GM19351 (cell line): ENCODE measurements around the gene MIGA1.

Experiments
- ATAC-seq: cut with Tn5 transposase; IDR thresholded peaks from one replicate; pipeline ENCODE4 v1.9.1; 2021; ENCODE audit warnings: mild to moderate bottlenecking, moderate library complexity; ENCODE audit not compliant: unreplicated experiment

Gene MIGA1

DNA sequence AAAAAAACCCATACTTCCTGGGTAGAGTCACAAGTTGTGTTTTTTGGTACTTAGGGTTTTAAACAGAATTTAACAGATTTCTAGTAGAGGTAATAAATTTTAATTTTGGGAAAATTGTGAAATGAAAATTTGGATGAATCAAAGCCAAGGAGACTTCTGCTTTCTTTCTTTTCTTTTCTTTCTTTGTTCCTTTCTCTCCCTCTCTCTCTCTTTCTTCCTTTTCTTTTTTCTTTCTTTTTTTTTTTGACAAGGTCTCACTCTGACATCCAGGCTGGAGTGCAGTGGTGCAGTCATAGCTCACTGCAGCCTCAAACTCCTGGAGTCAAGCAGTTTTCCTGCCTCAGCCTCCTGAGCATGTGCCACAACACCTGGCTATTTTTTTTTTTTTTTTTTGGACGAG, 62.1 kb downstream of the MIGA1 start:
- no peak for ATAC-seq

DNA sequence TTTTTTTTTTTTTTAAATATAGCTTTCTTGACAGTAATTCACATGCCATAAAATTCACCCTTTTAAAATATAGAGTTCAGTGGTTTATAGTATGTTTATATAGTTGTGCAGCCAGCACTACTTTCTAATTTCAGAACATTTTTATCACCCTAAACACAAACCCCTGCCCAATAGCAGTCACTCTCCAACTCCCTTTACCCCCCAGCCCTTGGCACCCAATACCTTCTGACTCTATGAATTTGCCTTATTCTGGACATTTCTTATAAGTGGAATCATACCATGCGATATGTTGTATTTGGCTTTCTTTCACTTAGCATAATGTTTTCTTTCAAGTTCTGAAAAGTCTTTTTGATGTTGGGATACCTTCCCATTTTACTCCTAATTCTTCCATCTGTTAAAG, 66.5 kb downstream of the MIGA1 start:
- ATAC-seq, result no peak

DNA sequence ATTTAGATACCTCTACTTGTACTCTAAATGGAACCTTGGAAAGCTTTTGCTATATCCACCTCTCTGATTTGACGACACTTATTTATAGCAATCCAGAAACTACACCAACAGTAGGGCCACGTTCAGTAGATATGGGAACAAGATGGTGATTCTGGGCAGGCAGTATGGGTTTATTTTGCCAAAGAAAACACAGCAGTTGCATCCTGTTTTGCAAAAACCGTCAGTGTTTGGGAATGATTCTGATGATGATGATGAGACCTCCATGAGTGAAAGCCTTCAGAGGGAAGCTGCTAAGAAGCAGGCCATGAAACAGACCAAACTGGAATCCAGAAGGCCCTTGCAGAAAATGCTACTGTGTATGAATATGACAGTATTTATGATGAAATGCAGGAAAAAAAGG, 67.5 kb downstream of the MIGA1 start:
- ATAC-seq, result no peak

DNA sequence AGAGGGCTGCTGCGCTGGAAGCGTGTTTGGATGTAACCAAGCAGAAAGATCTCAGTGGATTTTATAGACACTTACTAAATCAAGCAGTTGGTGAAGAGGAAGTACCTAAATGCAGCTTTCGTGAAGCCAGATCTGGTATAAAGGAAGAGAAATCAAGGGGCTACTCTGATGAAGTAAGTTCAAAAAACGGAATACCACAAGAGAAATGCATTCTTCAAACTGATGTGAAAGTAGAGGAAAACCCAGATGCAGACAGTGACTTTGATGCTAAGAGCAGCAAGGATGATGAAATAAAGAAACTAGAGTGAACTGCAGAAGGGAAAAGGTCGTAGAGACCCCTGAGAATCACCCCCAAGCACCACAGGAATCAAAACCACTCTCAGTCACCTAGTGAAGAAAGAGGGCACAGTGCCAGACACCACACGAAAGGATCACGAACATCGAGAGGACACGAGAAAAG, 68.2 kb downstream of the MIGA1 start:
- no peak for ATAC-seq

DNA sequence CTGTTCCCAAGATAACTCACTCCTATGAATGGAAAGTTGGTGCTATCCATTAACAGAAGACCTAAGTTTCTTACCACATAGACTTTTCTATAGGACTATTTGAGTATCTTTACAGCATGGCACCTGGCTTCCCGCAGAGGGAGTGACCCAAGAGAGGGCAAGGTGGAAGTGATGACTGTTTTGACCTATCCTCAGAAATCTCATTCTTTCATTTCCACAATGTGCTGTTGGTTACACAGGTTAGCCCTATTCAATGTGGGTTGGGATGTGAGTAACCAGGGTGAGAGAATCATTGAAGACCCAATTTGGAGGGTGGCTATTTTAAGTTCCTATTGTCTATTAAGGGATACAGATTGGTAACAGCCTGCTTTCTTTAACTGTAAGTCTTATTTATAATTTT, 70.6 kb downstream of the MIGA1 start:
- no peak for ATAC-seq

DNA sequence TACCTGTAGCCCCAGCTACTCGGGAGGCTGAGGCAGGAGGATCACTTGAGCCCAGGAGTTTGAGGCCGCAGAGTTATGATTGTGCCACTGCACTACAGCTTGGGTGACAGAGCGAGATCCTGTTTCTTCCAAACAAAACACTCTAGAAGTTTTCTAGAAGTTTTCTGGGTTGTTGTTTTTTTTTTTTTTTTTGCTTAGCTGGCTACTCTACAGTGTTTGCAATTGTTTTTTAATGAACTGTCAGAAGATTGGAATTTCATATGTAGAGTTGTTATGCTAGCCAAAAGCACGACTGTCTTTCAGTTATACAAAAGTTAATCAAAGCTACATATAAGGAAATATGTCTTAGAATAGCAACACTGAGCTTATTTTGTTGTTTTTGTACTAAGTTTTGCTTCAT, 78.1 kb downstream of the MIGA1 start:
- ATAC-seq, result no peak

DNA sequence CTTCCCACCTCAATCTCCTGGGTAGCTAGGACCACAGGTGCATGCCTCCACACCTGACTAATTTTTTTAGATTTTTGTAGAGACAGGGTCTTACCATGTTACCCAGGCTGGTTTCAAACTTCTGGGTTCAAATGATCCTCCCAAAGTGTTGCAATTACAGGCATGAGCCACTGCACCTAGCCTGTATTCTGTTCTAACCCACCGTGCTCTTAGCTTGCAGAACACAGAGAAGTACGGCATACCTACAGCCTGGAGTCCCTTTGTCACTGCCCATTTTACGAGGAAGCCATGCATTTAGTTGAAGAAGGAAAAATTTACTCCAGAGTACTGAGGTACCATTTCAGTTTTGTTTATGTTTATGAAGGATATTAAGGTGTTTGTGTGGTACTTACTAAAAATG, 79.3 kb downstream of the MIGA1 start:
- ATAC-seq, result no peak

DNA sequence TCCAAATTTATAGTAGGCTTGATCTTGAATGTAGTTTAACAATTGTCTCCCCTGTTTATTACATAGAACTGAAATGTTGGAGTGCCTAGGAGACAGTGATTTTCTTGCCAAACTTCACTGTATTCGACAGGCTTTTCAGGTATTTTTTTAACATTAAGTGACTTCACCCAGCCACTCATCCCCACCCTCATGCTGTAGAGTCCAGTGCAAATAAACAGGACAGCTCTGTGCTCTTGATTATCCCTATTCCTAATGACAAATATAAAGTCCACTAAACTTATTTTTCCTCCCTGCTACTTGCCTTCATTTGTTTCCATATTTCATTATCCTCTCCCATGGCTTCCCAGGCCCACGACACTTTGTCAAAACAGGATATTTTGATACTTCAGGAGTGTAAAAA, 79.8 kb downstream of the MIGA1 start:
- no peak for ATAC-seq

DNA sequence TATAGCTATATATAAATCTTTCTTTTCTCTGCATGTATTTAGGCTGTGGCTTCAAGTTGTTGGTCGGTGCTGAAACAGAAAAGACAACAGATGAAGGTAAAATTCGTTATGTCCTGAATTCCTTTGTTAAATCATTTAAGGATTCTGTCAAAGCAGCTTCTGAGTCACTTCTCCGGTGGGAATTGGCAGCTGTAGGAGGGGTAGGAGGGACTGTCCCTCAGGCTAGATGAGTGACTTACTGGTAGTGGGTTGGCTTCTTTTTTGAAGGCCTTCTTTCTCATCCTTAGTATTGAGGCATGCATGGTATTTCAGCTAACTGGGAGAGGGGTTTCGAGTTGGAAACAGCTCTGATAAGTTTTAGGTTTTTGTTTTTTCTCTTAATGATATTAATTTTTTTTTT, 86.8 kb downstream of the MIGA1 start:
- ATAC-seq, result no peak

DNA sequence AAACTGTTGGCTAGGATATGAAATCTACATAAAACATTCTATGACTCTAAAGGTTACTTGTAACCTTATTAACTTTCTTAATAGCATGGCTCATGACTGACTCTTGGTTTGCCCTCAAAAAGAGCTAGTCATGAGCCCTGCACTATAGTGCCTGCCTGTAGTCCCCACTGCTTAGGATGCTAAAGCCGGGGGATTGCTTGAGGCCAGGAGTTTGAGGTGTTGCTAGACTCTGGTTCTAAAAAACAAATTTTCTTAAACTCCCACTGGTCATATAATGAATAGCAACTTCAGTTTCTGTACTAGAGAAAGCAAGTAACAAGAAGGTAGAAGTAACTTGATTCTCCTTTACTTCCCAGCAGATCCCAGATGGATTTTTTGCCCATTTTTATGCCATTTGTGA, 93.2 kb downstream of the MIGA1 start:
- ATAC-seq, result no peak

DNA sequence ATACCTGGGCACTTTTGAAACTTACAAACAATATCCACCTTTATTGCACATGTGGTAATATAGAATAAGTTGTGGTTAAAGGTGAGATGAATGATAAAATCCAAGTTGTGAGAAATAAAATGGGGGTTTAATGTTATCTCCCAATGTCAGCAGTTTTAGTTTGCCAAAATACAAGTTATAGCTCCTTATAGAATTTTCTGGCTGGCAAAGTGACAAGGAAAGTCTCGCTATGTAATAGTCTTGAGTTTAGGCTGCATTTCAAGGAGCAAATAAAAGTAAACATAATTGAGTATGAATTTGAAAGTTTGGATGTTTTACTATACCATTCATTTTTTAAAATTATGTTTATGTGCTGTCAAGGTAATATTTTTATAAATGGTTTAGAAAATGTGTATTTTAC, 94.0 kb downstream of the MIGA1 start:
- ATAC-seq, result no peak

DNA sequence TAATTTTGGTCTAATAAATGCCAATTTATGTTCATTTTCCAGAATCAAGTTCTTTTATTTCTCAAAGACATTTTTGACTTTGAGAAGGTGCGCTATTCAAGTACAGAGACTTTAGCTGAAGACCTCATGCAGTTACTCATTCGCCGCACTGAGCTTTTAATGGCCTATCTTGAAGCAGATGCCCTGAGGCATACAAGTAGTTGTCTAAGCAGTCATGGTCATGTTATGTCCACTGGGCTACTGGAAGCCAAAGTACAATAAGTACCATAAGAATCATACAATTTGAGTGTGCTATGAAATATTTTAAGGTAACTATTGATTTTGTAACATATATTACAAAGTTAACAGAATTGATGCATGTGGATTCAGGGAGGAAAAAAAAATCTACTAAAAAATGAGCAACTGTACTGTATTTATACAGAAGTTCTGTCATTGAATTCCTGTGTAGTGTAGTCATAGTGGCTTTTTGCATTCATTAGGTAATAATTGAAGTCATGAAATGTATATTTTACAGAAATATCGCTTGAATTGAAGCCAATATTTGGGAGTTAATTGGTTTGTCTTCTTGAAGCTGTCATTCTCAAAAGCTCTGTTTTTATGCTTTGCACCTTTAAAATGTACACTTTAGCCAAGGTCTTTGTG, 95.5 kb downstream of the MIGA1 start:
- no peak for ATAC-seq

DNA sequence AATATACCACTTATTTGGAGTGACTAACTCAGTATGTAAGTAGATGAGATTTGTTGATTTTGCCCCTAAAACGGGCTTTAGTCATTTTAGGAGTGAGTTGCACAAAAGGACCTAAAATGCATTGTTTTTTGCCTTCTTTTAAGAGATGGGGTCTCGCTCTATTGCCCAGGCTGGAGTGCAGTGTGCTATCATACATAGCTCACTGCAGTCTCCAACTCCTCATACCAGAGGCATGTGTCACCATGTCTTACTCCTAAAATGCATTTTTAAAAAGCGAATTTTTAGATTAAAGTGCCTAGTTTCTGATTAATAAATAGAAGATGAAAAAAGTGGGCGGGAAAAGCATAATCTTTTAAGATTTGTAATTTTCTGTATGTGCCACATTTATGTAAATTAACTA, 97.4 kb downstream of the MIGA1 start:
- no peak for ATAC-seq

DNA sequence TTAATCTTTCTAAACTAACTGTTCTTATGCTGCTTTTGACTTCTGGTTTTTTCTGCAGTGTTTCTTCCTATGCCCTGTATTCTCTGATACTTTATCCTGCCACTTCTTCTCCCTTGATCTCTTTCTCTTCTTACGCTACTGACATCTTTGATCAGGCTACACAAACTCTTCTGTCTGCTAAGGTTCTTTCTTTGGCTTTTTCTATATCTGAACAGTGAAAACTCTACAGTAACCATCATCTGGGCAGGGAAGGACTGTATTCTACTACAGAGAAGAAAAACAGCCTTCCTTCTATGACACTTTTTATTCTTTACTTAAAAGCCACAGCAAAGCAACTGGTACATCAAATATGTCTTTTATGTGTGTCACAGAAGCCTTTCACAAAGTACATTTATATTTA, 101.6 kb downstream of the MIGA1 start:
- no peak for ATAC-seq

DNA sequence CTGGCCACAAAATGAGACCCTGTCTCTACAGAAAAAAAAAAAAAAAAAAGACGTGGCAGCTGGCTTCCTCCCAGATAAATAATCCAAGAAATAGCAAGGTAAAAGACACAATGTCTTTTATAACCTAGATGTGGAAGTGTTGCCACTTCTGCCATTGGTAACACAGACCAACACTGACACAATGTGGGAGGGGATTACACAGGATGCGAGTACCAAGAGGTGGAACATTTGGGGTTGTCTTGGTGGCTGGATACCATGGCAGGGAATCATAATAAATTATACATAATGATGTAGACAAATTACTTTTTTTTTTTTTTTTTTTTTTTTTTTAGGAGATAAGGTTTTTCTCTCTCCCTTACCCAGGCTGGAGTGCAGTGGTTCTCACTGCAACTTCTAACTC, 103.0 kb downstream of the MIGA1 start:
- no peak for ATAC-seq

DNA sequence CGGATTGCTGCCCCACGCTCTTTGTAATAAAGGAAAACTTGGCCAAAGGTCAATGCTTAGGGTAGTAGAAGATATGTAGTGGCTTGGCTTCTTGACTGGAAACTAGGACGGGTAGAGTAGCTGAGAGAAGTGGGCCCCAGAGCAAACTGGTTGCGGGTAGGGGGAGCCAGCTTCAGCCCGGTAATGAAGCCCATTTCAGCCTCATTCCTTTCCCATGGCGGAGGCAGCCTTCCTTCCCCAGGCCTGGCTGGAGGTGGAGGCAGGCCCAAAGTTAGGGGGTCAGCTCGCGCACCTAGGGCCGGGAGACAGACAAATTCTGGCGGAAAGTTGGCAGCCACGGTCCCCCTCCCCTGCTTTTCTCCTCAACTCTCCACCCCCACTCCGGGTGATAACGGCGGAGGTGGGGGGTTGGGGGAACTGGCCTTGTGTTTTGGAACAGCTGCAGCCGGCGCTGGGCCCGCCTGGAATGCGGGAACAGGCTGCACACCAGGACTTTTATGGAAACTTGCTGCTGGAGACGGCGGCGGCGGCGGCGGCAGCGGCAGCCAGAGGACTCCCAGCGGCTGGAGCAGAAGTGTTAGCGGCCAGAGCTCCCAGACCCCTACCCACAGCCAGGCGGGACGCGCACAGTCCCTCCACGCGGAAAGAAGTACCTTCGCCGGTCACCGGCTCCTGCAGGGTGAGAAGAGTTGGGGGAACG, 108.8 kb downstream of the MIGA1 start, which contains the start of gene NEXN:
Gene NEXN, plus strand, starts transcription at position 544 of the 700 bp plus-strand sequence. CDS start 27,483 bp downstream, outside the sequence.
- peak; percentile 39 for ATAC-seq

DNA sequence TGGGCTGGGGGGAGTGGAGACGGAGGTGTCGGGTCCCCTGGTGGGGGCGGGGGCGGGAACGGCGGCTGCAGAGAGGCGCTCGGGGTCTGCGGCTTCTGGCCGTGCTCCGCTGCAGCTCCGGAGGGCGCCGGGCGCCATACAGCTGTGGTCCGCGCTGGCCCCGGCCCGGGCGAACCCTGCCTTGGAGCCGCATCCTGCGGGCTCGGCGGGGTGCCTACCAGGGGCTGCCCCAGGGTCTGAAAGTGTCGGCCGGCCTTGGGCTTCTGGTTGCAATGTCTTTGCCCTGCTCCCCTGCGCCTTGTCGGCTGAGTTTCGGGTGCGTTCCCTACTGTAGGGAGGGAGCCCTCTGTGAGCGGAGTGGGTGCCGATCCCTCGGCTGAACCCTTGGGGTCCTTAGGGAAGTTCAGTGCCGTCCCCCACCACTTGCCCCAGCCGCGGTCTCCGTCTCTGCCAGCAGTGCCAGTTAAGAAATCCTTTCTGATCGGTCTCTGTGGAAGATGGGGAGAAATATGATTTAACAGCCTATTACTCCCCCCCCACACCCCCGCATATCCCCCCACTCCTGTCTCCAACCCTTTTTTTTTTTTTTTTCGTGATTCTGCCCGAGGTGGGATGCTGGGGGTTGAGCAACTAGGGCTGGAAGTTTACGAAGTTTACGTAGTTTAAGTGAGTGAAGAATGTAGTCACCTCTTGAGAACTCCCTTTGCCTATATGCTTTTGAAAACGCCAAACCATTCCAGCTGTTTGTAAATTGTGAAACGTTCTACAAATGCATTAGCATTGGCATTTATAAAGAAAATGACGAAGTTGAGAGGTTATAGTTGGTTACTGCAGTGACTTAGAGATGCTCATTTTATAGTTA, 109.6 kb downstream of the MIGA1 start:
- ATAC-seq, result peak; percentile 65

DNA sequence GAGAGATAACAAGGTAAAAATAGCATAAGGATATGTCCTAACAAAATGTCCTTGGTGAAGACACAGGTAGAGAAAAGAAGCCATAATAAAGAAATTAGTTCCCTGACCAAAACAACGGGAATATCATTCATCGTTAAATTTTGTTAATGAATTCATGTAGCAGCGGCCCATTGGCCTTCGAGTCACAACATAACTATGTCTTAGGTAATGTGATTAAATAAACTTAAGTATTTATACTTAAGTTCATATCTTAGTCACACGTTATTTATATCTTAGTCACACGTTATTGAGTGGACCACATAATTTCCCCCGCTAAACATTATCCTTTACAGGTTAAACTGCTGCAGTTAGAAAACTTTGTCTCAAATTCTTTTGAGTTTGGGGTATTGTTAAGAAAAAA, 110.2 kb downstream of the MIGA1 start:
- no peak for ATAC-seq

DNA sequence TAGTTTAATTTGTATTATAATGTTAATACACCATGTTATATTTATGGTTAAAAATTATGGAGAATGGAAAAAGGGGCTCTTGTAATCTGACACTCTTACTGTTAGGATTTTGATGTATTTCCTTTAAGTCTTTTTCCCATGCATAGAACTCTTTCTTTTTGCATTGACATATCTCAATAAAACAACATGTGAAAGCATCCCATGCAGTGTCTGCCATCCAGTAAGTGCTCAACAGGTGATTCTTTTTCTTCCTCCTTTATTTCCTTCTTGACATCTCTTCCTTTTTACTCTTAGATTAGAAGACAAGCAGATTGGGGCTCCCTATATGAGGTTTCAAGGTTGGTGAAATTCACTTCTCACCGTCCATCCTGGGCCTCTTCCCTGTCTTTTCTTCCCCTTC, 111.8 kb downstream of the MIGA1 start:
- no peak for ATAC-seq

DNA sequence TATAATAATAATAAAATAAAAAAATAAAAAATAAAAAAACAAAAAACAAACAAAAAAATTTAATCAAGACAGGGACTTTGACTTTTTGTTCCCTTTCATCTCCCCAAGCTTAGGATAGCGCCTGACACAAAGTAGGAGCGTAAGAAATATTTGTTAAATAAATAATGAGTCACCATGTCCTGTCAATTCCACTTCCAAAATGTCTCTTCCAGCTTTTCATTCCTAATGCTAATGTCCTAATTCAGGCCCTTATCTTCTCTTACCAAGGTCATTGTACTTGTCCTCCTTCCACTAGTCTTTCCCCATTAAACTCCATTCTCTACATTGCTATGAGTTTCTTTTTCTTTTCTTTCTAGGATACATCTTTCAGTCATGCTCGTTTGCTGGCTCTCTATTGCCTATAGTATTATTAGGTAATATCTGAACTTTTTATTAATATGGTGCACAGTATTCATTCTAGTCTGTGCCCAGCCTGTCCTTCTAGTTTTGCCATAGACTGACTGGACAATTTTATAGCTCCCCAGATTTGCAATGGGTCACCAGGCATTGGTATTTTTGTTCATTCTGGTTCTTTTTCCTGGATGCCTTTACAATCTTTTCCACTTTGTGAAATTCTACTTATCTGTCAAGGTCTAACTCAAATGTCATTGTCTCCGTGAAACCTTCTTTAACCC, 120.3 kb downstream of the MIGA1 start:
- no peak for ATAC-seq

DNA sequence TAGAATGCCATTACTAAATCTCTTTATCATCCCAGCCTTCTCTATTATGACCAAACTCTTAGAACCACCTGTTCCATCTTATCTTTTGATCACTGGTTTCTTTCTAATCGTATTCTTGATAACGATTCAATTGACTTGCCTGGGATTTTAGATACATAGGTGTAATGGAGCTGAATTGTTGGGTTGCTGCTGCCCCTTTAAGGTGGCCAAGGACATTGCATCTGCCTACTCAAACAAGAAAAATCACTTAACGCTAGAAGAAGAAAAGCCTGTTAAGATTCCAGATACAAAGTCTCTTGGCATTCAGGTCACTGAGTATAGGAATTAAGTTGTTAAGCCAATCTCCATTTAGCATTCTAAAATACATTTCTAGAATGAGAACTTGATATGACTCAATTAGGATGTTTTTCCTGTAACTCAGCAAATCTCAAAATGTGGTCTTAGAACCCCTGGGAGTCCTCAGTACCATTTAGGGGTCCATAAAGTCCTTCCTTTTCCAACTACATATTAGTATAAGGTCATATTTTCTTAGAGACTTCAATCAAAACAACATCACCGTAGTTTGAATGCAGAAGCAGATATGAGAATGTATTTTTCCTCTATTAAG, 121.3 kb downstream of the MIGA1 start:
- peak; percentile 85 for ATAC-seq
